Fibroblast of gingiva (primary cell): ENCODE data around the gene SUPT4H1.
A peak's percentile ranks its signal among the peaks of the same experiment; 100 is the strongest.
"Not testable (repeated sequence)": the region's sequence is repeated elsewhere in the genome, so short reads cannot be mapped to it uniquely, and the experiment has no call there.

Source experiments
- DNase-seq: peaks from one replicate; pipeline ENCODE4 v3.0.0-alpha.2; 2011; ENCODE audit warnings: low read depth

Gene SUPT4H1

DNA sequence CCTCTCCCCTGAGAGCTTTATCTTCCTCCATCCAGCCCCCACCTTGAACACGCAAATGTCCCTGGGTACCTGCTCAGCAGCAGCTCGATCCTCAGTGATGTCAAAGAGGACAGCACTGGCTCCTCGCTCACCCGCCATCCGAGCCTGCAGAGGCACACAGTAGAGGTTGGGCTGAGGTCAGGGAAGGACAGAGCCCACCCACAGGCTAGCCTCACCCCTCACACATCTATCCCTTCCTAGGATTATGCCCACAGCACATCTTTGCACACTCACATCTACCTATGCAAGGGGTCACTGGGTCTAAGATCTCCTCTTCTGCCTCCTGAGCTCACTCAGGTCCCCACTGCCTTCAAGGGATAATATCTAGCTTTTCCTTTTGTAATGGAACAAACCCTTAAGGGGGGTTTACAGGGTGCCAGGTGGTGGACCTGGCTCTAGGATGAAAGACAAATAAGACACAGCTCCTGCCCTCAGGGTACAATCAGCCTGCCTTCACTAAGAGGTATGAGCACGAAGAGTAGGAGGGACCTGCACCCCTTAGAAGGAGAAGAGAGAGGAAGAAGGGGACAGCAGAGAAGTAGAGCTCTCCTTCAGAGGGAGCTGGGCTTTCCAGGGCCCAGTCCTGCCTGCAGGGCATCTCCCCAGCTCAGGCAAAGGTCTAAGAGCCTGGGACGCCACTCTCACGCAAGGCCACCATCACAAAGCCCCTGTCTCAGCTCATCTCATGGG lies 11.6 kb upstream of the SUPT4H1 start:
- no peak for DNase-seq

DNA sequence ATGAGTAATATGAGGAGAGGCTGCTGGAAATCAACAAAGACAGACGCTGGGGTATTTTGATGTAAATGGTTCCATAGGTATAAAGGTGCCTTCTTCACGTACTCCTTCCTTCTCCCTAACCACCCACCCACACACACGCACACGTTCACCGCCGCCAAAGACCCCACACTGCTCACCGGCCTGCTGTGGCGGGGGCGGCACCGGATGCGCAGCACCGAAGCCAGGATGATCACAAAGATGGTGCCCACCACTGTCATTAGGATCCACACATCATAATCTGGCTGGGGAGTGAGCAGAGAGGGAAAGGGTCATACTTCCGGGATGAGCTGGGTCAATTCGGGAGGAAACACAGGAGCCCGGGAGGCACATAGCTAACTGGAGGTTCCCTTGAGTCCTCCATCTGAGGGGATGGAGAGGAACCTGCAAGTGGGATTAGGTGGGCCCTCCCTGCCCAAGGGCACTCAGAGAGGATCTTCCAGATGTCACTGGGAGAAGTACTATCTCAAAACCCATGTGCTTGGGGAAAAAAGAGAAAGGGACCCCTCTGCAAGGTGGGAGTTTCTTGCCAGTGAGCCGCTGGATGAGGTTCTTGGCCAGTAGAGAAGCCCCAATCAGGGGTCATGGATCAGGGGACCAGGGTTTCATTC lies 10.5 kb upstream of the SUPT4H1 start:
- DNase-seq: no peak

DNA sequence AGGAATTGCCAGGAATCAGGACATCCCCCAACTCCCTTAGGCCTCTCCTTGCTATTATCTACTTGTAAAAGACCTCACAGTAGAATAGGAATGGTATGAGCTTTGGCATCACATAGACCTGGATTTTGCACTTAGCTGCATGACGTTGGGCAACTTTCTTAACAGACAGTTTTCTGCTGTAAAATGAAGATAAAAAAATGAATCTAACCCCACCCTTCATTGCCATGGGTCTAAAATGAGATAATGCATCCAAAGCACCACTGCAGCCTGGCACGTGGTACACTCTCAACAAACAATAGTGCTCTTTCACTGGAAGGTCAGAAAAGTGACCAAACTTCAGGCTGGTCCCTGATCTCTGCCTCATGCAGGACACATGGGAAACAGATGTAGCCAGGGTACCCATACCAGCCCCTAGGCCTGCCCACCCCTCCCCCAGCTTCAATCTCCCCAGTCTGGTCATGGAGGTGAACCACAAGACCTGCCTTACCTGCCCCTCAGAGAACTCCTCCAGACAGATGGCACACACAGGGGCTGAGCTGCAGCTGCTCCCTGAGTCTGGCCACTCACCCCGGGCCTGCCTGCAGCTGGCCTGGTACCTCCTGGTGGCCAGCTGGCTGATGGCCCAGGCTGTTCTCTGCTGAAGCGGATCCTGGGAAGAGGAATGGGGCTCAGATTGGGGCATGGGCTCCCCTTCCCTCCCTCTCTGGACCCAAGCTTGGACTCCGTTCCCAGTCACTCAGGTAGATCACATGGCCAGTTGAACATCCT lies 8.5 kb upstream of the SUPT4H1 start:
- no peak for DNase-seq

DNA sequence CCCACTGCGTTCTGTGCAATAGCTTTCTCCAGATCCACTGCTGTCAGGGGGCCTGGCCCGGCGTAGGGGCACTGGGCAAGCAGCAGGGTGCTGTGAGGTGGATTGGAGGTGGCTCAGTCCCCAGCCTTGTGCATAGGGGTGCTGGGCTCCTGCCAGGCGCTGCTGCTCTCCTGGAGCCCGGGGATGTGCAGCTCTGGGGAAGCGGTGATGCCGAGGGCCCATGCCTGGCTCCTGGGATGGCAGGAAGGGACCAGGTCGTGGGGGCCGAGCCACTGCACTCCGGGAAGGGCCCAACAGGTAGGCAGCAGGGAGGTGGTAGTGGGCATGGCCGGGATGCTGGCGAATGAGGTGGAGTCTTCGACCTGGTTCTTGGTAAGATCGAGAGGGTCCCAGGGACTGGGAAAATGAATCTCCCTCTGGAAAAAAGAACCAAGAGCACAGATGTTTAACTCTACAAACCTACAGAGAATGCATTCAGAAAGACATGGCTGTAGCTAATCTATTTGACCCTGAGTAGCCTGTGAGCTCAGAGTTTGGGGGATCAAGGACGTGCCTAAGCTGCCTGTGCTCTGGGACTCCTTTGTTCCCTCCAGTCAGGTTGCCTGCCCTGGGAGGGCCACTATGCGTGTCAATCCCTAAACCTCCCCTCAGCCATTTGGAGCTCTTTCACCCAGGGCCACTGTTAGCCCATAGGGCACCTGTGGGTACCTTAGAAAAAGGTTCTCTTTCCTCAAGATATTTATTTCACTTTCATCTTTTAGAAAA lies 6.6 kb upstream of the SUPT4H1 start:
- DNase-seq: no peak

DNA sequence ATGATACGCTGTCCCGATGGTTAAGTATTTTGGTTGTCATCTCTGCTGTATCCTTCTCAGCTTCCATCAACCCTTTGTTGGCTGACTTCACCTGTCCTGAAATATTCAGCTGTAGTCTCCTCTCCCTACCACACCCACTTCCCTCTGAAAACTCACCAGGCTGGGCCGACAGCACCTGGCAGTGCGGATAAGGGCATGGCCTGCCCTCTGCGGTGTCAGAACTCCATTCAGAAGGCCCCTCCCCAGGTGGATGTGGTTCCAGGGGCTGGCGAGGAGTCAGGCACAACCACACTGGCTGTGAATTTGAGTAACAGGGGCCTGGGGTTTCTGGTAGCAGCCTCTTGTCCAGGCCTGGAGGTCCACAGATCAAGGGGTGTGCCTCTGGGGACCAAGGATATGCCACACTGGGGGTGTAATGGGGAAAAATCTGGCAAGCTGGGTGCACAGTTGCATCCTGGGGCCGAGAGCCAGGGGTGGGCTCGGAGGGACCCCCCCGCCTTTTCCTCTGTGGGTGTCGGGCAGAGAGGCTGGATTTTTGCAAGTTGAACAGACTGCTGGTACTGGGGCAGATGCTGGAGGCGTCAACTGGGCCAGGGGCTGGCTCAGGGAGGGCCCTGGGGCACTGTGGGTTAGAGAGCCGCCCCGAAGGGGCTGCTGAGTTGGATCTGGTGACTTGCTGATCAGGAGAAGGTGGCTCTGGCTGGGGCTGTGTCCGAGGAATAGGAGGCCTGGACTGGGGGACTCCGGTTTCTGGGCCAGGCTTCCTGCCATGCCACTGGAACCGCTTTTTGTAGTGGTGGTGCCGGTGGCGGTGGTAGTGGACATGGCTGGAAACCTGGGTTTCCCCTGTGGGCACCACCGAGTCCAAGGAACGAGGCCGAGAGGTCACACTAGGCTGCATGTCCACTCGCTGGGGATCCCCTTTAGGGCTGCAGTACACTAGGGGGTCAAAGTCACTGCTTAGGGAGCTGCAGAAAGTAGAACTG lies 5.6 kb upstream of the SUPT4H1 start:
- DNase-seq: no peak

DNA sequence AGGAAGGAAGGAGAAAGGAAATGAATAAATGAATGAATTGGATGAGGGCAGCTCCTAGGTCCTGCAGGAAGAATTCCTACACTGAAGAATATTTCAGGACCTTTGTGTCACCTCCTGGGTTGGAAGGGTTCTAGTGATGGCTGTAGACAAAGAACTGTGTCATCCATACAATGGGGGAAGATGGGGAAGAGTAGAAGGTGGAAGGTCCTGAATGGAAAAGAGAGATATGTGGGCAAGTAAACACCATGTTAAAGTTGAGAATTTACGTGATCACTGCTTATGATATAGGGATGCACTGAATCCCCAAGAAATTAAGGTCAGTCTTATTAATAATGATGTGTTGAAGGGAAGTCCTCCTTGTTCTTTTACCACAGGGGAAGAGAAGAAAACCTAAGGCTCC lies 4.2 kb upstream of the SUPT4H1 start:
- no peak for DNase-seq

DNA sequence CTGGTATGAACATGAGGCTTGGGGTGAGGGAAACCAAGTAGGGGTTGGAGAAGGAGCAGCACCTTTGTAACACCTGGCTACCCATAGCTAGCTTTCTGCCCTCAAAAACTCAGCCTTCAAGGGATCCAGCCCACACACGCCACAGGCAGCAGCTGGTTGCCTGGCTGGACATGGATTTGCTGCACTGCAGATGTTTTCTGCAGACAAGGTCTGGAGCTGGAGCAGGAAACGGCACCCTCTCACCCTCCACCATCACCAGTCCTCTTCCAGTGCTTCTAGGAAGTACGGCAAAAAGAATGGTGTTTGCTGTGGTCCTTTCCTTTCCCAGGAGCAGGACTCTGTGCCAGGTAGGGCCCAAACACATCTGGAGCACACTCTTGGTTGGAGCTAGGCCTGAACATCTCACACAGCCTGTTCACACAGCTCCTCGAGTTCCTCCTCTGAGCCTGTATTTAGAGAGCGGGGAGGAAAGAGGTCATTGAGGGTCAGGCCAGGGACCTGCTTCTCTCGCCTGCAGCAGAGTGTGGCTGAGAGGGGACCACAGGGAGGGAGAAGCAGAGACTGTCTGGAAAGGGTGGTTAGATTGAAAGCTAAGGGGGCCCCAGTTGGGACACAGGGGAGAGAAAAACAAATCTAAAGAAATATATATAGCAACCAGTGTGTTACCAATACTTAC lies 2.7 kb upstream of the SUPT4H1 start:
- no peak for DNase-seq

DNA sequence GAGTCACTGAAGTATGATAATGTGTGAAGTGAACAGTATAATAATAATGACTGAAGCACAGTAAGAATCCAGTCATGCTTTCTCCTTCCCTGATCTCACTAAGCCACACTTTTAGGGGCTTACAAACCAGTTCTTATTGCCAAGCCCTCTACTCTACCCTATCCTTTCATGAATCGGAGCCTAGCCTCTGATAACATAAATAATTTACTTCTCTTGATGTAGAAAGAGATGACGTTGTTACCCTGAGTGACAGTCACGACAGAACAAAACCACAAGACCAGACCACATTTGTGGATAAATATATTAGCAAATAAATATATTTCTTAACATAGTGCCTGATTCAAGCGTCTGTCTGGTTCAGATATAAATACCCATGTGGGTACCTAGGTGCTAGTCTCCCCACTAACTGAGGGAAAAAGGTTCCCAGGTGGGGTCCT lies 1.4 kb upstream of the SUPT4H1 start:
- no peak for DNase-seq

DNA sequence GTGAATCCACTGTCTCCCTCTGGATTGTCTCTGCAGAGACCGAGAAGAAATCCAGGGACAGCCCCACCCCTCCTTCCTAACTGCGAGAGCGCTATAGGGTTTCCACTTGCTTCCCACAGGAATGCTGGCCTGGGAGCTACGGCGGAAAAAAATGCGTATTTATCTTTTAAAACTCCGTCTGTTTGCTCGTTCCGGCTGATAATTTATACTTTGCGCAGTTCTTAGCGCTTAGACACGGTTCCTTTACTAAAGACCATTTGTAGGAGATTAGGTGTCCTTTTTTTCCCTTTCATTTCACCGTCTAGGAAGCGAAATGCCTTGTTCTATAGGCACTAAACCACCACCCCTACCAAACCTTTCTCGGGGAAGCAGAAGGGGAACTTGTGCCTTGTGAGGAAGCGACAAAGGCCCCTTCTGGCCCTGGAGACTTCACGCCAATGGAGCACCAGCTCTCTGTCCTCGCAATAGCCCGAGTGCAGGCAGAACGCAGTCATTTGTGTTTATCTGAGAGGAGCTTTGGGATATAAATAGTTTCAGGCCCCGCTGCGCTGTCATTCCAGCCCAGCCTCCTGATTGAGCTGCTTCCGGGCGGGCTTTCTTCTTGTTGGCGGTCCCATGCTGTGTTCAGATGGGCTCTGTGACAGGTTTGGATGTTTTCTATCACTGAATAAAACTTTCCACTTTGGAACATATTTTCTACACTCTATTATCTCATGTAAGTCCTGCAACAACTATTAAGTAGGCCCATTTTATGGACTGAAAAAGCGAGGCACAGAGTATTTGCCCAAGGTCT lies 791 bp upstream of the SUPT4H1 start:
- DNase-seq: peak; percentile 46

DNA sequence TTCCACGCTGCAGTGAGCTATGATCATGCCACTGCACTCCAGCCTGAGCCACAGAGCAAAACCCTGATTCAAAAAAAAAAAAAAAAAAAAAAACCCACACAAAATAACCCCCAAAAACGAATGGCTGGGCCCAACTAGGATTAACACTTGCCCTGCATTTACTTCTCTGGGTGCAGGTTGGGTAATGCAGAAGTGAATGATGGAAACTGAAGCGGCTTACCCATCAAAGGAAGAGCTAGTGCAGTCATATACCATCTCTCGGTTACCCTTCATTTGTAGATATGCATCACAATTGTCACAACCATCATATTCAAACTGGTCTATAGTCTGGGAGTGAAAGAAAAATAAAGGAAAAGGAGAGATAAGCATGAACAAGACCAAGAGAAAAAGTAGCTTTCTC lies 819 bp downstream of the SUPT4H1 start:
- no peak for DNase-seq

DNA sequence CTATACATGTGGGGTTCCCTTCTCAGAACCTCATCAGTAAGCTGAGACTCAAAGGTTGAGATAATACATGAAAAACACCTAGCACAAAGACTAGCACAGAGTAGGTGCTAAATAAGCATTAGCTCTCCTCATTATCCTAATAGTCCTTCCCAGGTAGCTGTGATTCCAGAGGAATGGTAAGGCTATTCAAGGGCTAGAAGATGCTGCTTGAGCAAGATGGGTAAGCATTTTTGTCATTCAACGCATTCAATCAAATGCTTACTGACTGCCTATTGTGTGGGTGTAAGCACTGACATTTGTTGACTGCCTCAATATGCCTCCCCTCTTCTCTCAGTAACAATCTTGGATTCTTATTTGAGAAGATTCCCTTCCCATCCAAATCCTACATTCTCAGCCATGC lies 4.0 kb downstream of the SUPT4H1 start:
- no peak for DNase-seq

DNA sequence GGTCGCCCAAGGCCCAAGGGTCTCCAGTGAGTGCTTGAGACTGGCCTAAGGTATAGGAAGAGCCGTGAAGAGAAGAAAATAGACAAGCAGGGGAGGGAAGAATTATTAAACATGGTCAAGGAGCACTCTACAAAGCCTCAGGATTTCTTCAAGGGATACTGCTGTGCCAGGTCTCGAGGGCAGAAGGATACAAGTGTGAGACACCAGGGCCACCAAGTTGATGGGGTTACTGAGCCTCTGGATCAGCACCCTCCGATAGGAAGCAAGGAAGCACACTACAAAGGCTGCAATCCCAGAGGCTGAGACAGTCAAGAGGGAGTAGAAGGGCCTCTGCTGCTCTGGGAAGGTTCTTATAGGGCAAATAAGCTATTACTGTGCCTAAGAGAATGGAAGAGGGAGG lies 6.5 kb downstream of the SUPT4H1 start:
- DNase-seq: no peak

DNA sequence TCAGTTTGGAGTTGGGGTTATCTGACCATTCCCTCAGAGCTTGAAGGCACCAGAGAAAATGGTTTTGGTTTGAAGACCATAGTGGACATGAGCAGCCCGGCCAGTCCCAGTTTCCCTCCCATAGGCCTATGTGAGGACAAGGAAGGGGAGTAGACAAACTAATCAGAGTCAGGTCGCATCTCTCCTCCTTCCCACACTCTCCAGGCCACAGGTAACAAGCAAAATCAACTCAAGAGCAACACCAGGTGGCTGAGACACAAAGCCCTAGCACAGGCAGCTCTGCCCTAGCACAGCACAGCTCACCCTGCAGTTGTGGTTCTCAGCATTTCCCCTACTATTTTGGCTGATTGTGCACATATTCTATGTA lies 7.2 kb downstream of the SUPT4H1 start:
- no peak for DNase-seq

DNA sequence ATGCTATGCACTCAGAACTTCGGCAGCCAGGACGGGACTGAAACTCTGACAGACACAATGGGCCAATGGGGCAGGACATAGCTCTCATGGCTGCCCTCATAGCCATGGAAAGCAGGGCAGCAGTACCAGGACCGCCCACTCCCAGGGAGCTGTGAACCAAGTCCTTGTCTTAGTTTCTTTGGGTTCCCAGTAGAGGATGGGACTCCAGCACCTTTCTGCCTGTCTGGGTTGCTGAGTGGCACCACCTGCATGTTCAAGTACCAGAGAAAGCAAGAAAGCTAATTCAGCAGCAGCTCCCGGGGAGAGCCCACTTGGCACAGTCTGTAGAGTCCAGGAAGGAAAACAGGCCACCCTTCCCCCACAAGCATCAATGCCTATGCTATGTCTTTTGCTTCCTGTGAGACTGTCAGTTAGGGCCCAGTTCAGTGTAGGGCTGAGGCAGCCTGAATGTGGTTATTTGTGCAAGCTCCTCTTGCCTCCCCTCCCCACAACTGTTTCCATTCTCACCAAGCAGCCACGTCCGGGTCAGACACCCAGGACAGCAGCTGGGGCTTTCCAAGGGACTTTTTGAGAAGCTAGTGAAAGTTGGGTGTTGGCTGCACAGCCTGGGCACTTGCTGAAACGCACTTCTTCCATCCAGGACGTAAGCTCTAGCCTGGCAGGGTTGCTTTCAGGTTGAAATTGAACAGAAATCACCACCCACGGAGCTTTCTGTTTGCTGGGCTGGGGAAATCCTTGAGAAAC lies 7.8 kb downstream of the SUPT4H1 start:
- no peak for DNase-seq

DNA sequence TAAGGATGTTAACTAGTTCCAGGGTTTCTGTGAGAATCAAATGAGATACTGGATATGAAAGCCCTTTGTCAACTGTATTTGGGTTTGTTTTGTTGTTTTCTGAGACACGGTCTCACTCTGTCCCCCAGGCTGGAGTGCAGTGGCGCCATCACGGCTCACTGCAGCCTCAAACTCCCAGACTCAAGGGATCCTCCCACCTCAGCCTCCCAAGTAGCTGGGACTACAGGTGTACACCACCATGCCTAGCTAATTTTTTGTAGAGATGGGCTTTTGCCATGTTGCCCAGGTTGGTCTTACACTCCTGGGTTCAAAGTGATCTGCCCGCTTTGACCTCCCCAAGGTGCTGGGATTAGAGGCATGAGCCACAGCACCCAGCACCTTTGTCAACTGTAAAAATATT lies 8.9 kb downstream of the SUPT4H1 start:
- DNase-seq: no peak

DNA sequence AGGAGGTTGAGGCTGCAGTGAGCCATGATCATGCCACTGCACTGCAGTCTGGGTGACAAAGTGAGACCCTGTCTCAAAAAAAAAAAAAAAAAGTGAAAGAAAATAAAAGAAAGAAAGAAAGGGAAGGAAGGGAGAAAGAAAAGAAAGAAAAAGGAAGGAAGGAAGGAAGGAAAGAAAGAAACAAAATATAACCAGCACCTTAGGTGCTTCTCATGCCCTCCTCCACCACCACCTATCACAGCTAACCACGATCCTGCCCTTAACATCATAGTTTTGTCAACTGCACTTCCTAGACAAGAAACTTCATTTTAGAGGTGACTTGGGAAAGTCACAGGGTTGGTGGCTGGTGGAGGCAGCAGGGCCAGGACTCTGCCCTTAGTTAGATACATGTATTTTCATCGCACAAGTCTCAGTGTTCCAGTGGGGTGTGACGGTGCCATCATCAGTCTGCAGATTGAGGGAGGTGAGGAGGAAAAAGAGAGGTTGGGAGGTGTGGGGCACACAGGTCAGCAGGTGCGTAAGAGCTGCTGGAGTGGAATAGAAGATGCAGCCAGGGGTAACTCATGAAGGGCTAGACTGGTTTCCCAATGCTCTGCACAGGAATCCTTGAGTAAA lies 10.0 kb downstream of the SUPT4H1 start:
- DNase-seq: no peak

DNA sequence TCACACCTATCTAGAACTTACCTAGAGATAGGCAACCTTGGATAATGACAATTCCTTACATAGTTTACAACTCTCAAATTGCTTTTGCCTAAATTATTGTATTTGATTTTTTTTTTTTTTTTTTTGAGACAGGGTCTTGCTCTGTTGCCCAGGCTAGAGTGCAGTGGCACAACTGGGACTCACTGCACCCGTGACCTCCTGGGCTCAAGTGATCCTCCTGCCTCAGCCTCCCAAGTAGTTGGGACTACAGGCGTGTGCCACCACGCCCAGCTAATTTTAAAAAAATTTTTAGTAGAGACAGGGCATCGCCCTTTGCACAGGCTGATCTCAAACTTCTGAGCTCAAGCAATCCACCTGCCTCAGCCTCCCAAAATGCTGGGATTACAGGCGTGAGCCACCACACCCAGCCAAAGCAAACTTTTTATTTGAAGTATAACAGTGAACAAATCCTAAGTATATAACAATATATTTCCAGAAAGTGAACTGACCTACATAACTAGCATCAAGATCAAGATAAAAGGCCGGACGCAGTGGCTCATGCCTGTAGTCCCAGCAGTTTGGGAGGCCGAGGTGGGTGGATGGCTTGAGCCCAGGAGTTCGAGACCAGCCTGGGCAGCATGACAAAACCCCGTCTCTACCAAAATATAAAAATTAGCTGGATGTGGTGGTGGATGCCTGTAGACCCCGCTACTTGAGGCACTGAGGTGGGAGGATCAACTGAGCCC lies 10.7 kb downstream of the SUPT4H1 start:
- DNase-seq: not testable (repeated sequence)

DNA sequence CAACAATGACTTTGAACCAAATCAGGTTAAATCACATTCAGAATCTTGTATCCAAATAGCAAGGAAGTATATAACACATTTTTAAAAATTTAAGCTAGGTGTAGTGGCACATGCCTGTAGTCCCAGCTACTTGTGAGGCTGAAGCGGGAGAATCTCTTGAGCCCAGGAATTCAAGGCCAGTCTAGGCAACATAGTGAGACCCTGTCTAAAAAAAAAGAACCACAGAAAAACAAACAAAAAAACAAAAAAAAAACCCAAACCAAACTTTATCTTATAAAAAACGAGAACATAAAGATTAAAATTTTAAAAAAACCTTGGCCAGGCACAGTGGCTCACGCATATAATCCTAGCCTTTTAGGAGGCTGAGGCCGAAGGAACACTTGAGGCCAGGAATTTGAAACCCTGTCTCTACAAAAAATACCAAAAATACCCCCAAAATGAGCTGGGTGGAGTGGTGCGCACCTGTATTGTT lies 11.6 kb downstream of the SUPT4H1 start:
- no peak for DNase-seq
